ENCODE data around the gene SPATA13.

The SPATA13 gene

GRCh38 chr13:24168392-24168750, 7.9 kb downstream of the SPATA13 start:
- DNase-seq, result no peak

- DNase-seq, result no peak
Observed at GRCh38 chr13:24168979-24169378, 8.5 kb downstream of the SPATA13 start.

- DNase-seq, result no peak
Observed at GRCh38 chr13:24172071-24172470, 11.6 kb downstream of the SPATA13 start.

GRCh38 chr13:24173795-24174194, 13.3 kb downstream of the SPATA13 start:
- no peak for DNase-seq

- DNase-seq, result no peak
Observed at GRCh38 chr13:24175847-24176246, 15.3 kb downstream of the SPATA13 start.

- no peak for DNase-seq
Observed at GRCh38 chr13:24176351-24177101, 16.0 kb downstream of the SPATA13 start.

GRCh38 chr13:24178847-24179485, 18.4 kb downstream of the SPATA13 start:
- DNase-seq, result no peak

GRCh38 chr13:24179486-24179850, 18.9 kb downstream of the SPATA13 start:
- no peak for DNase-seq

GRCh38 chr13:24180750-24181377, 20.3 kb downstream of the SPATA13 start:
- DNase-seq, result no peak

GRCh38 chr13:24181991-24182702, 21.6 kb downstream of the SPATA13 start:
- DNase-seq, result no peak

GRCh38 chr13:24182703-24183081, 22.2 kb downstream of the SPATA13 start:
- DNase-seq, result no peak

GRCh38 chr13:24183741-24184182, 23.2 kb downstream of the SPATA13 start:
- DNase-seq, result no peak

- DNase-seq, result no peak
Observed at GRCh38 chr13:24184265-24184841, 23.8 kb downstream of the SPATA13 start.

- DNase-seq, result no peak
Observed at GRCh38 chr13:24184882-24185281, 24.4 kb downstream of the SPATA13 start.

GRCh38 chr13:24185591-24186232, 25.2 kb downstream of the SPATA13 start:
- DNase-seq, result no peak

- DNase-seq, result no peak
Observed at GRCh38 chr13:24187185-24187584, 26.7 kb downstream of the SPATA13 start.

- DNase-seq, result no peak
Observed at GRCh38 chr13:24192057-24192810, 31.7 kb downstream of the SPATA13 start.

- DNase-seq, result no peak
Observed at GRCh38 chr13:24192811-24193162, 32.3 kb downstream of the SPATA13 start.

GRCh38 chr13:24194447-24194846, 33.9 kb downstream of the SPATA13 start:
- no peak for DNase-seq

GRCh38 chr13:24195626-24196025, 35.1 kb downstream of the SPATA13 start:
- no peak for DNase-seq

- DNase-seq, result no peak
Observed at GRCh38 chr13:24196593-24197197, 36.2 kb downstream of the SPATA13 start.

- no peak for DNase-seq
Observed at GRCh38 chr13:24199016-24199415, 38.5 kb downstream of the SPATA13 start.
